GM10248 (cell line): Measurements from ENCODE around the gene NLGN1.
A peak's percentile ranks its signal among the peaks of the same experiment; 100 is the strongest.
"Not testable (repeated sequence)": the region's sequence is repeated elsewhere in the genome, so short reads cannot be mapped to it uniquely, and the experiment has no call there.

Source experiments
- CTCF ChIA-PET: fragments of 300-600 bp; sonication (Branson Sonifier 250); formaldehyde crosslinking; extraction: SDS; loops from one replicate; lab custom pipeline; 2021; ENCODE audit warnings: antibody characterized with exemption; lab: Yijun Ruan, JAX
- POLR2A ChIA-PET: fragments of 350-650 bp; sonication (Branson Sonifier 250); formaldehyde crosslinking; extraction: SDS; loops from one replicate; lab custom pipeline; 2020; ENCODE audit warnings: antibody characterized with exemption; lab: Yijun Ruan, JAX
- DNase-seq: peaks from one replicate; pipeline ENCODE4 v3.0.0; 2012; ENCODE audit errors: extremely low spot score
- TF ChIP-seq, protein P1 (sequence below): IDR thresholded peaks from 2 replicates; pipeline ENCODE4 v1.5.1; 2012; ENCODE audit warnings: mild to moderate bottlenecking, low read depth; ENCODE audit errors: extremely low read depth, missing control alignments, control extremely low read depth

The NLGN1 gene

GRCh38 chr3:173538410-173538809 lies 140.9 kb downstream of the NLGN1 start:
- POLR2A ChIA-PET, result no interaction called here
- CTCF ChIA-PET, result interaction anchor here (1.4 to 1.5 kb wide), 2 partner anchors 10 to 16 kb away, joined by 3 to 4 read pairs; no protein-coding TSS in a partner anchor
- no peak for DNase-seq
- TF ChIP-seq, protein P1, sequence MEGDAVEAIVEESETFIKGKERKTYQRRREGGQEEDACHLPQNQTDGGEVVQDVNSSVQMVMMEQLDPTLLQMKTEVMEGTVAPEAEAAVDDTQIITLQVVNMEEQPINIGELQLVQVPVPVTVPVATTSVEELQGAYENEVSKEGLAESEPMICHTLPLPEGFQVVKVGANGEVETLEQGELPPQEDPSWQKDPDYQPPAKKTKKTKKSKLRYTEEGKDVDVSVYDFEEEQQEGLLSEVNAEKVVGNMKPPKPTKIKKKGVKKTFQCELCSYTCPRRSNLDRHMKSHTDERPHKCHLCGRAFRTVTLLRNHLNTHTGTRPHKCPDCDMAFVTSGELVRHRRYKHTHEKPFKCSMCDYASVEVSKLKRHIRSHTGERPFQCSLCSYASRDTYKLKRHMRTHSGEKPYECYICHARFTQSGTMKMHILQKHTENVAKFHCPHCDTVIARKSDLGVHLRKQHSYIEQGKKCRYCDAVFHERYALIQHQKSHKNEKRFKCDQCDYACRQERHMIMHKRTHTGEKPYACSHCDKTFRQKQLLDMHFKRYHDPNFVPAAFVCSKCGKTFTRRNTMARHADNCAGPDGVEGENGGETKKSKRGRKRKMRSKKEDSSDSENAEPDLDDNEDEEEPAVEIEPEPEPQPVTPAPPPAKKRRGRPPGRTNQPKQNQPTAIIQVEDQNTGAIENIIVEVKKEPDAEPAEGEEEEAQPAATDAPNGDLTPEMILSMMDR, result no peak

DNA sequence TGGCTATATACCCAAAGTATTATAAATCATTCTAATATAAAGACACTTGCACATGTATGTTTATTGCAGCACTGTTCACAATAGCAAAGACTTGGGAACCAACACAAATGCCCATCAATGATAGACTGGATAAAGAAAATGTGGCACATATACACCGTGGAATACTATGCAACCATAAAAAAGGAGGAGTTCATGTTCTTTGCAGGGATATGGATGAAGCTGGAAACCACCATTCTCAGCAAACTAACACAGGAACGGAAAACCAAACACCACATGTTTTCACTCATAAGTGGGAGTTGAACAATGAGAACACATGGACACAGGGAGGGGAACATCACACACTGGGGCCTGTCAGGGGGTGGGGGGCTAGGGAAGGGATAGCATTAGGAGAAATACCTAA lies 148.0 kb downstream of the NLGN1 start:
- CTCF ChIA-PET, POLR2A ChIA-PET, DNase-seq: not testable (repeated sequence)

DNA sequence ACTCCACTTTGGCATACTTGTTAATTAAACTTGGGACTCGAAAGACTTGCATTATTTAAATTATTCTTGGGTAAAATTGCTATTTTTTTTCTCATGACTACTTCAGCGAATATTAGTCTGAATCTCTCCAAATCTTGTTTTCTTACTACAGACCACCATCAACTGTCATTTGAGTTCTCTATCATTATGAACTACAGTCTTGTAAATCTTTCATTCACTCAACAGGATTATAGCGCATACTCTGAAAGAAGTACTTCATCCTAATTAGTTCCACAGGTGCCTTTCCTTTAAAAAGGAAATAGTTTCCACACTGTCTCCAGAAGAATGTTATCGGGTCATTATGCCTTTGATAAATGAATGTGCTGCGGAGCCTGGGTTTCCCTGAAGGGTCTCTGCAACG lies 149.5 kb downstream of the NLGN1 start:
- ChIA-PET POLR2A (no interaction called here), CTCF (no interaction called here)
- TF ChIP-seq, protein P1, result no peak
- no peak for DNase-seq

- no peak for DNase-seq
- TF ChIP-seq, protein P1, result no peak
- ChIA-PET CTCF (no interaction called here), POLR2A (no interaction called here)
Observed at GRCh38 chr3:173548261-173548660, 150.7 kb downstream of the NLGN1 start.

DNA sequence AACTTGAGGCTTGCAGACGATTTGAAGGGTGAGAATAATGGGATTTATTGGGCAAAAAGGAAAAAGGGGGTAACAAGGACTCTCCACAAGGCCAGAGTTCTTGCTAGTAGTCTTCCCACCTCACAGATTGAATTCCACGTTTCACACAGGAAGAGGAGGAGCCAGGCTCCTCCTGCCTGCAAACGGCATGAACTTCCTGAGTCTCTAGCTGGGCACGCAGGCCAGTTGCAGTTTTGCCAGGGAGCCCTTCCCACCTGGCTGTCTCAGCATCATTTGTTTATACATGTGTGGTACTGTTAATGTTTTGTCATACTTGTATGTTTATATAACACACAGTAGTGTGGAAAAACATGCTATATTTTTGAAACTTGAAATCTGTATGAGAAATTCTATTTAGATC lies 155.0 kb downstream of the NLGN1 start:
- CTCF ChIA-PET, result interaction anchor here (1.0 to 1.4 kb wide), 2 partner anchors 12 to 13 kb away, joined by 3 to 4 read pairs; no protein-coding TSS in a partner anchor
- POLR2A ChIA-PET, result no interaction called here

DNA sequence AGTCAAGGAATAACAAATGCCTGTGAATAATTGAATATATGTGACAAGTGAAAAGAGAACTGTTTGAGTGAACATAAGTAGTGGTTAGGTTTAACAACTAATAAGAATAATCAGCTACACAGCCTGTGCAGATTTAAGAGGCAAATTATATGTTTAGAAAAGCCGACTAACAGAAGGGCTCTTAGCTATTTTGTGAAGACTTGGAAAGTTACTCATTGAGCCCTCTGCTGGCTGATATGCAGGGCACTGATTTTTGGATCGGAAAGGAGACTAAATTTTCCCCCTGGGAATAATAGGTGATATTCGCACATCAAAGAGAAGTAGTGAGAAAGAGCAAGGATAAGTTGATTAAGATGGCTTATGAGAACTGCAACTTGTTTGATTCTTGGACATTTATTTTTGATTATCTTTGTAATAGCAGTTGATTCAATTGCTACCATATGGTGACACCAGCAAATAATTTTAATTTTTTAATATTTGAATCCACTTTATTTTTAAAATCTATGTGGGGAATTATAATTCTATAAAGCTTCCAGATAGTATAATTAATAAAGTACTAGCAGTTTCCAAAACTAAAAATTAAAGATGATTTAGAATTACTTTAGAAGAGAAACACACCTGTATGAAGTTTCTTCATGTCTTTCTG lies 156.2 kb downstream of the NLGN1 start:
- ChIA-PET CTCF (interaction anchor here (1.4 to 2.0 kb wide), 3 partner anchors 11 to 16 kb away, joined by 3 to 6 read pairs (median 4); no protein-coding TSS in a partner anchor), POLR2A (no interaction called here)
- no peak for DNase-seq
- TF ChIP-seq, protein P1, result peak; percentile 26

More for the DNA sequence above, 155.0 kb downstream of the NLGN1 start:
- no peak for DNase-seq
- TF ChIP-seq, protein P1, result no peak

- ChIA-PET POLR2A (no interaction called here), CTCF (no interaction called here)
- TF ChIP-seq, protein P1, result no peak
- DNase-seq, result no peak
Observed at GRCh38 chr3:173556546-173556945, 159.0 kb downstream of the NLGN1 start.
